GM18873 (cell line): ENCODE results near the gene TEX2.

ENCODE experiments used
- ATAC-seq: cut with Tn5 transposase; IDR thresholded peaks from one replicate; pipeline ENCODE4 v1.9.1; 2021; ENCODE audit warnings: mild to moderate bottlenecking, moderate library complexity, moderate number of reproducible peaks; ENCODE audit not compliant: unreplicated experiment, low FRiP score

The TEX2 gene

DNA sequence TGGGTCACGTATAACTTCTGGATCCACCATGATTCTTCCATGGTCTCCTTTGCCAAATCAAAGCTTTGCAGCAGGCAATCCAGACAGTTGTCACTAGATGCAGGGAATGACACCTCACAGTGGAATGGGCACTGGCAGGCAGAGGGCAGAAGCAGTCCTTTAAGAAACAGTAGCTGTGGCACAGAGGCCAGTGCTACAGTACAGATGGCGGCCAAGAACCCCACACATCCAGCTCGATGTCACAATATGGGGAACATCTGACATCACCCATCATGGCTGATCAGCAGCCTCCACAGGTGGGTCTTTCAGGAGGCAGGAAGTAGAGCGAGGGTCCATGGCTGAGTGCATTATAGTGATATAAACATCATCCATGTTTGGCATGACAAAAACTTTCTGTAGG is 114.4 kb downstream of the TEX2 start:
- no peak for ATAC-seq

DNA sequence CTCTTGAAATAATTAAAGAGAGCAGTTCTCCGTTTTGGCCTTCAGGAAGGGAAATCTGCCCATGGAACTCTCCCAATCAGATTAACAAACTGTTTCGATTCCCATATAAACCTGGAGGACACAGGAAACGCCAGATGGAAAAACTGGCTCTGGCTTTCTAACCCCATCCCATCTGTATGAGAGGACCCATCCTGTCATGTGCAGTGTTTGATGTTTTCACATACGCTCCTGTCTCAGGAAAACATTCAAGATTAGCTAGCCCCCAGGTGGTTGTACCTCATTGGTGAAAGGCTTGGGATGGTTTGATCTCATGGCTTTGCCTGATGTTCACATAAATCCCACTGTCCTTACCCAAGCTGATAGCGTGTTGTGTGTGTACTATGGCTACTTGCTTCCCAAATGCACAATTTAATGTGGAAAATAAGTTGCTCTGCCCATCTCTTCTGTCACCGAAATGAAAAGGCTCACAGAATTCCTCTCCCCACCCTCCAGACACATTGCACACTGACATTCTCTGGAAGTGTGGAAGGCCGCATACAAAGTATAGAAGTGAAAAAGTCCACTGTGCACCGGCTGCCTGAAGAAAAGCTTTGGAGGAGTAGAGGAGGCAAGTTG is 114.9 kb downstream of the TEX2 start:
- ATAC-seq, result no peak

DNA sequence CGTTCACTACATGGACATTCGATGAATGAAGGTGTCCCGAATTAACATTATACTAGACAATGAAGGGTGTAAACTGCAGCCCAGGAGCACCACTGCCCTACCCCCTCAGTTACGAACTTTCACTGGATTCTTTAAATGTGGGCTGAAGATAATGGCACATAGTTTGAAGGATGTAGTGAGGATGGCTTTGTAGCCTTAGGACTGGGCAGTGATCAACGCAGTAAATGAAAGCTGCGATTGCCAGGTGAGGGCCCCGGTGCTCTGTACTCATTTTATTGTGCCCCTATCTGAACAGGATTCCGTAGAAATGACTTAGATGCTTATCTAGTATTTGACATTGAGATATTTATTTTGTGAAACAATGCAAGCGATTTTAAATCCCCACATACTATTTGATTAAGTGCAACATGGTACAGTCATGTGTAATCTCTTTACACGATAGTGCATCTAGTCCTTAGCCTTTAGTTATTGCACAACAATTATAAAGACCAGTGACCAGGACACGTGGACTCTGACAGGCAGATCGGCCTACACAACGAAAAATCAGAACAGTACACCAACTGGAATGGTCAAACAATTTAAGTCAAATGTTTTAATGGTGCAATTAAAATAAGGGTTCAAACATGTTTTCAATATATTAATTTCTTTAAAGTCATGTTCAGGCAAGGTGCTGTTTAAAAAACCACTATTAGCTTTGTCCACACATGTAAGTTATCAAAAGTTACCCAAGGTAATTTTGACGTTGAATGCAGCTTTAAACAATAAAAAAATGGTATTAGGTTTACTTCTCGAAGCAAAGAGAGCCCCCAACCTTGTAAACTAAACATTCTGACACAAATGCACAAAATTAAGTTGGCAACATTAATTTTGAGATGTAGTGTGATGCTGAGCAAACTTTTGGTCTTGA is 115.7 kb downstream of the TEX2 start:
- no peak for ATAC-seq

DNA sequence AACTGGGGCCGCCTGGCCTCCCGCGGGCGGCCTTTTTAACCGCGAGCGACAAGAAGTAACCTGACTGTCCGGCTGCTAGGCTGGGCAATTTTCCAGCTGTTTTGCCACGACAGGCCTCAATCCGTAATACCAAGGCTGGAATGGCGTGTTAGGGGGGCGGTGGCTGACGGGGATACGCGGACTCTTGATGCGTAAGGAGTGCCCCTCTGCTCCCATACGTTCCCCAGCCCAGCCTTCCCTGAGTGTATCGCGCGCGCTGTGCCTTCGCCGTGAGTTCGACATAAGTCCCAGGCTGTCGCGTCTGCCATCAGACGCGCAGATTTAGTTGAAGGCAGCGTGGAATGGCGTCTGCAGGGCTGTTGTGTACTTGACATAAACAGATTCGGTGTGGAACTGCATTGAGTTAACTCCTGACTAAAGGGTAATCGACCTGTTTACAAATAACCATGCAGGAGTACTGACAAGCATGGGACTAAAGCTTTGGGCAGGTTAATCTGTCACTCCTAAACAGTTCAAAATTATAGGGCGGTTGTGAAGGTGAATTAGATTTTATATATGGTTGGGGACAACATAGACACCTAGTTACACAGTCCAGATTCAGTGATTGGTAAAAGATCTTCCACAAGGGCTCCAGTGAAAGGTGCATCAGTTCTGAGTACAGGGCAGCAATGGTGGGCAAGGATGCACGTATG is 116.5 kb downstream of the TEX2 start:
- peak; percentile 6 for ATAC-seq

DNA sequence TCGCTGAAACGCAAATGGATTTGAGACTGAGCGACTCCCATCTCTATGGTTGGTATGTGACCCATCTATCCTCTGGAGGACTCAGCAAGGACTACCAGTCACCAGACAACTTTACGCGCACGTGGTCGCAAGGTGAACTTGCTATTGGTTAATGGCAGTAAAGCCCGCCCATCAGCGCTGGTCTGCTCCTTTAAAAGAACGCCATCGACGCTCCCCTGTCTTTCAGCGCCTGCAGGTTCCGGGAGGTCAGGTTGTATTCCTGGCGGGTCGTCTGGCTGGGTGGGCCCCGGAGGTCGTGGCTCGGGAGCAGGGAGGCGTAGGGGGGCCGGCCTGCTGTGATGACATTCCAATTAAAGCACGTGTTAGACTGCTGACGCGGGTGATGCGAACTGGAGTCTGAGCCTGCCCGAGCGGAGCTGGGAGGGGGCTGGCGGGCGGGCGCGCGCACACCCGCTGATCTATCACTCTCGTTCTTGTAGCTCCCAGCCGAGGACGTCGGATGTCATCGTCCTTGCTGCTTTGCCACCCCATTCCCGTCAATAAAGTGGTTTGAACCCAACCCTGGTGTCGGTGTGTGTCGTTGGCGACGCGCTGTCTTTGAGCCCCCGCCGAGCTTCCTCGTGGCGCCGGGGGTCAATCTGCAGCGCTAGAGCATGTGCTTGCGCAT is 117.2 kb downstream of the TEX2 start:
- peak; percentile 87 for ATAC-seq

DNA sequence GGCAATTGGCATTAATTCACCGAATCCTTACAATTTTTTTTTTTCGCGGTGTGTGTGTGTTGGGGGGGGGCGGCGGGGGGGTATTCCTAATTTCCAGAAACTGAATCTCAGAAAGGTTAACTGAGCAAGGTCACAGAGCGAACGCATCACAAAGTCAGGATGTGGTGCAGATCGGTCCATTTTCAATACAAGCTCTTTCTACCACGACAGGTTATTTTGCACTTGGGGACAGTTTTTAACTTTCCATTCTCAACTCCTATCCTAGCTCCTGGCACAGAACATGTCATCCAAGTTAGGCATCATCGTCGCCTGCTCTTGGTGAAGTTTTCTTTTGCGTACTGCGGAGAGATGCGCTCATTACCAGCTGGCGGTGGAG is 117.7 kb downstream of the TEX2 start:
- ATAC-seq, result no peak

DNA sequence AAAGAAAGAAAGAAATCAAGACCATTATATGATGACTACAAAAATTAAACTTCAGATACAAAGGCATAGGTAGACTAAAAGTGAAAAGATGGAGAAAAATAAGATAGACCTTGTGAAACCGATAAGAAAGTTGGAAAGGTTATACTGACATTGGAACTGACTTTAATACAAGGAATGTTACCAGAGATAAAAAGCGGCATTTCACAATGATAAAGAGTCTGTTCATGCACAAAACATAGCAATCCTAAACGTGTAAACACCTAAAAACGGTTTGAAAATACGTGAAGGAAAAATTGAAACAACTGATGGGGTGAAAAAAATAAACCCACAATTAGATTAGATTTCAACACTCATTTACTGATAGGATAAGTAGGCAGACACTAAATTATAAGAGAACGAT is 123.5 kb downstream of the TEX2 start:
- no peak for ATAC-seq

DNA sequence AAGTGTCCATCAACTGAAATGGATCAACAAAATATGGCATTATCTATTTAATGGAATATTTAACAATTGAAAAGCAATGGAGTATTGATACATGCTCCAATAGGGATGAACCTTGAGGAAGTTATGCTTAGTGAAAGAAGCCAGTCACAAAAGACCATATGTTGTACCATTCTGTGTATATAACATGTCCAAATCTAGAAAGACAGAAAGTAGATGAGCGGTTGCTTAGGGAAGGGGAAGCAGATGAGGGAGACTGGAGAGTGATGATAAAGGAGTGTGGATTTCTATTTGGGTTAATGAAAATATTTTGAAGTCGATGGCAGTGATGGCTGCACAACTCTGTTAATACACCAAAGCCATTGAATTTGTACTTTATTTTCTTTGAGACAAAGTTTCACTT is 124.6 kb downstream of the TEX2 start:
- no peak for ATAC-seq

DNA sequence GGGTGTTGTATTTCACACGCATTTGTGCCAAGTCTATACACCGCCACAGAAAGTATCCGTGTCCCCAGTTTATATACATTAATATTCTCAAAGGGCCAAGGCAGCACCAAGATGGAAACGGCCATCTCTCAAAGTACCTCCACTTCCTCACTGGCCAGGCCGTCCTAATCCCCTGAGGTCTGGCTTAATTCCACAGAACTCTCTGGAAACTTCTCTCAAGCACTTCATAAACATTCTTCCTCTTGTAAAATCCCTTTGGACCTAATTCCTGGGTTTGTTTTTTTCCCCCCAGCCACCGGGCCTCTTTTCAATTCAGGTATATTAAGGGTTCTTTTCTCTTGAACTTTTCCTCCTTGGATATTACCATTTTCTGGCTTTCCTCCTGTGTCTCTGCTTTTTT is 128.1 kb downstream of the TEX2 start:
- no peak for ATAC-seq

DNA sequence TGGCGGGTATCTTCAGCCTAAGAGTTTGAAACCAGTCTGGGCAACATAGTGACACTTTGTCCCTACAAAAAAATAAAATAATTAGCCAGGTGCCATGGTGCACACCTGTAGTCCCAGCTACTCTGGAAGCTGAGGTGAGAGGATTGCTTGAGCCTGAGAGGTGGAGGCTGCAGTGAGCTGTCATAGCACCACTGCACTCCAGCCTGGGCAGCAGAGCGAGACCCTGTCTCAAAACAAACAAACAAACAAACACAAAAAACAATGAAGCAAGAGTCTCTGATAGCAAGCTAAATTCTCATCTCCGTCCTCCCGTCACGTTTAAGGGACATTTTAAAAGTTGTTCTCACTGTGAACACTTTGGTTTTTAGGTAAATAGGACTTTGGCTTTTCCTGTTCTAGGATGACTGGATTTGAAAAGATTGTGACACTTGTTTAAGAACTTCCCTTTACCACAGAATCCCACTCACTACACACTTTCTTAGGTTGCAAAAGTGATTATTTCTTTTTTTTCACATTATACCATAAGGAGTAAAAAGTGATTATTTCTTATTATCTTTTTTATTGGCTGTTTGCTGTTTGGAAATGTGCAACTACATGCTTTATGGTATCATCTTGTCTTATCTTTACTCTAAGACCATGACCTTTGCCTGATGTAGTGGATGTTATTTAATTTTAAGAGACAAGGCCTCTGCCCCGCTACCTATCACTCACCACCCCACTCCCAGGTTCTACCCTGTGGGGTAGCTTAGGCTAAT is 128.7 kb downstream of the TEX2 start:
- no peak for ATAC-seq

DNA sequence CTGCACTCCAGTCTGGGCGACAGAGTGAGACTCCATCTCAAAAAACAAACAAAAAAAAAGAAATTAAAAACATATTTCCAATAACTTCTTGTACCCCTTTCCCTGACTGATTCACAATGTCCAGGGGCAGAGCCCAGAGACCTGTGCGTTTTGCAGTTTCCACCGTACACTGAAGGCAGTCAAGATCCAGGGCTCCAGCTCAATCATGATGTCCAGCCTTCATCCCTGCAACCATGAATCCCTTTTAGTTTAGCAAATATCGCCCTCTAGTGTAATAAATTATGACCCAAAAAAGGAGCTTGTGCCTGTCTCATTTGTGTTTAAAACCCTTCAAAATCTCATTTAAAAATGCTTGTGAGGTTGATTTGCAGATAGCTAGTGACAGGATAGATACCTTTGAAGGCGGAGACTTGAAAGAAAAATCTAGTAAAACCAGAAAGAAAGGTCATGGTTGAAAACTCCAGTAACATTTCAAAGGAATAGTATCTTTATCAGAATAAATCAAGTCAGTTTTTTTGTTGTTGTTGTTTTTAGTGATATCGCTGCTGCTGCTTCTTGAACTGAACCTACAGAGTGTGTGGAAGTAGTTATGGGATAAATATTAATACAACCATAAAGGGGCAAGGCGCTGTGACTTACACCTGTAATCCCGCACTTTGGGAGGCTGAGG is 129.4 kb downstream of the TEX2 start:
- ATAC-seq, result no peak

DNA sequence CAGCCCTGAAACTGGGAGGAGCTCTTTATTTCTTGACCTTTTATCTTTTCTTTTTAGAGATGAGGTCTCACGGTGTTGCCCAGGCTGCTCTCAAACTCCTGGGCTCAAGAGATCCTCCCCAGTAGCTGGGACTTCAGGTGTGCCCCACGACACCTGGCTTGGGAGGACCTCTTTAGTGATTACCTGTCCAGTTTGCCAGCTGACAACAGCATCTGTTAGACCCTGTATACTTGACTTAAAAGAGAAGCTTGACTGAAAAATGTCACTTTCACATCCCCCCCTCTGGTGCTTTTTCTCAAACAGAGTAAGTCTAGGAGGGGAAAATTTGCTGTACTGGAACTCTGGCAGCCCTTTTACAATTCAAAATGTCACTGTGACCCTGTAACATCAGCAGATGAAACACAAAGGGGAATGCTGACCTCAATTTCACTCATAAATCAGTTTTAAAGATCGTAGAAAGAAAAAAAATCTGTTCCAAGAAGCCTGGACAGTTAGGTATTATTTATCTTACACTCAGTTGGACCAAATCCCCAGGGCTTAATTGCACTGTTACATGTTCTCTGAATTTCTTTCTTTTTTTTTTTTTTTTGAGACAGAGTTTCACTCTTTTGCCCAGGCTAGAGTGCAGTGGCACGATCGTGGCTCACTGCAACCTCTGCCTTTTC is 131.3 kb downstream of the TEX2 start:
- ATAC-seq, result no peak

DNA sequence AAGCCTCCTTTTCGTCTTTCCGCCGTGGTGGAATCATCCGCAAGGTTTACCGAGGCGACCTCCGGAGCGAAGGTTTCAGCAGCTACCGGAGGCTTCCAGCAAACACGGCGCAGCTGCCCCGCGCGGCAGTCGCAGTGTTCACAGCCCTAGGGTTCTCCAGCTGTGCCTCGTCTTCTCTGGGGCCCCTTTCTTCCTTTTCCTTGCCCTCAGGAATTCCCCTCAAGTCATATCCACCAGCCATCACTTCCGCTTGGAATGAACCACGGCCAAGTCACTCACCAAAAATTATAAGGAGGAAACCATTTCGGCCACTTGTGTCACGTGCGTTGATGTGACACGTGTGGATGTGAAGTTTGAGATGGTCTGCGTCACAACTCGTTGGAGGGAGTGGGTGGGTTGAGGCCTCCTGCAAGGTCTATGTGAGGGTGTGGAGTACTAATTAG is 132.5 kb downstream of the TEX2 start:
- ATAC-seq, result peak; percentile 22

DNA sequence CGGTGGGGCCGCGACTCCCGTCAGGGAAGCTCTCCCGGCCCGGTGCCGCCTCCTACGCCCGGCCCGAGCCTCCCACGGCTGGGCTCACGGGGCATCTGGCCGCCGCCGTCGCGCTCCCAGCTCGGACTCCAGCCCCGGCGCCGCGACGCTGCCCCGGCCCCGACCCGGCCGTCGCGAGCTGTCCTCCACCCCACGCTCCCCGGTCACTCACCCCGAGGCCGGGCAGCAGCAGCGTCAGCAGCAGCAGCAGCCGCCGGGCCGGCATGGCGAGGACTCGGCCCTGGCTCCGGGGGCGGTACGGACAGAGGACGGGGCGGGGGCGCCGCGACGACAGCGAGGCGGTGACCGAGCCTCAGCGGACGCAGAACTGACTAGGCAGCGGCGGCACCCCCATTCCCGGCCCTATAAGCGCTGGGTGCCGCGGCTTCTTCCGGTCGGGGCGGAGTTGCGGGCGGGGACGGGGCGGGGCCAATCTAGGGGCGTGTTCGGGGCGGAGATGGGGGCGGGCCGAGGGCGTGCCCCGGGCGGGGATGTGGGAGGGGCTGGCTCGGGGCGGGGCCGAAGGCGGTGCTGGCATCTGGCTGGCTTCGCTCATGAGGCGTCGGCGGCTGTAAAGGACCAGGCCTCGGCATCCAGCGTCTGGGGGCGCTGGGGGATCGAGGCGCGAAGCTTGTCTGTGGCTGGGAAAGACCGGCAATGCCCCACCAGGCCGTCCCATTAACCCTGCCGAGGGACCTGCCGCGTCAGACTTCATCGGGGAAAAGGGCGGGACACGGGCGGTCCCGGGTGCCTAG is 133.1 kb downstream of the TEX2 start, which contains the start of gene ERN1:
Gene ERN1 (minus strand): TSS at position 380 of the 794 bp plus-strand sequence. CDS start 115 bp downstream, at position 265.
- ATAC-seq, result peak; percentile 56

DNA sequence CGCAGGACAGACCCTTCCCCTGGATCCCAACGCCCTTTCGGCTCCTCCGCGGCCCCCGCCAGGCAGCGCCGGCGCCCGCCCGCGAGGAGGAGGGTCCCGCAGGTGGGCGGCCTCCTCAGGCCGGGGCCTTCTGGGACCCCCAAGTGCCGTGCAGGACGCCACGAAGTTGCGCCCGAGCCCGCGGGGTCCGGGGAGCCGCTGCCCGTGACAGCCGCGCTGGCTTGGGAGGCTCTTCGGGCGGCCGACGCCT is 133.6 kb downstream of the TEX2 start:
- ATAC-seq, result peak; percentile 15

DNA sequence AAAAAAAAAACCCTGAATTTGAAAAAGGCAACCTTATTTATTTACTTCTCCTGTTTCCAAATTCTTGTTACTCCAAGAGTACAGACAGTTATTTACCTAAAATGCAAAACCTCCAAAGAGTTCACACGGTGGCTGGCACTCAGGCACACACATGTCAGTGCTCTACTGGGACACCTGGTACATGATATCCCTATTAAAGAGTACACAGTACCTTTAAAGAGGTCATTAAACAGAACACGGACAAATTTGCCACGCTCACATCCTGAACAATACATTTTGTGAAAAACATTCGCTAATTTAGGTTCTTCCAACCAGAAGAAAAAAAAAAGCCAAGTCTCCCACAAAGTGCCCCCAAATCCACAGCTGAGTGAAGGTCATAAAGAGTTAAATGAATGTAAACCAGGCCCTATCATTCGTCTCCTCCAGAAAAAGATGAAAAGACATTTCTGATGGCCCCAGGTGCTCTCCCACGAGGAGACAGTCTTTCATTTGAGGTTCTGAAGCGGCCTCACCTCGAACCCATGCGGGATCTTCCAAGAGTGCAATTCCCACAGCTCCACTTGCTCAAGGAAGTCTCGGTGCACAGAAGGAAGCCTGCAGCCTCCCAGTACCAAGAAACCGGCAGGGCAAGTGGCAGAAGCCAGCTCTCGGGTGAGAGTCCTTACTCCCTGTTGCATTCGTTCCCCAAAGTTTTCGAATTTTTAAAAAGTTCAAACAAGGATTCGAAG is 134.1 kb downstream of the TEX2 start:
- ATAC-seq, result peak; percentile 2

DNA sequence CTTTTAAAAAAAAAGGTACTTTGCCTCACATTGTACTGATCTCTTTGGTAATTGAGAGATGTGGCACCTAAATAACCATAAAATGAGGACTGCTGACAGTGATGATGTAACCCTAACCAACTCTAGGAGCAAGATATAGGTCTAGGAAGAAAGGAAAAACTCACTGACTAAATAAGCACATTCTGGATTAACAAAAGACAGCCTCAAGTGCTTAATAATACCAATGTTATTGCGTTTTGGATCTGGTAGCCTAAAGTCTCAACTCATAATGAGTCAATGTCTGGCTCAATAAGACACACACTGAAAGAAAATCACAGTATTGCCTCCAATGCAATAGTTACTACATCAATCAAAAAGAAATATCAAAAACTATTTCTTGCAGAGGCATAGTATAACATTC is 136.1 kb downstream of the TEX2 start:
- ATAC-seq, result no peak

DNA sequence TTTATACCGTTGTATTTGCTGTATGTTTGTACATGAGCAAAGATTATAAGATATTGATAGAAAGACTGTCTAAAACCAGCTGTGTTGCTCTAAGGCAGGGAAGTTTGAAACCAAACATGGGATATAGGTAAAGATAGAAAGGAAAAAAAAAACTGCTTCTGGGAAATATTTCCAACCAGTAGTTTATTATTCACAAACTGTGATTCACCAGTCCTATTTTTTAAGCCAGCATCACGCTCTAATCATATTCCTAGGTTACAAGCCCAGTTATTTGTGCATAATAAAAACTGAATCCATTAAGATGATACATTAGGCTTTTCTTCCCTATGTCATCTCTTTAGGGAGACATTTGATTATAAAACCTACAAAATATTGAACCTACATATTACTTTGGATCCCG is 137.1 kb downstream of the TEX2 start:
- ATAC-seq, result no peak
